A673 (cell line): ENCODE data around the gene PRAC1.

ENCODE experiments used
- EZH2 ChIP-seq: fragments of 200-600 bp; sonication (generic); IDR thresholded peaks from 2 replicates; pipeline ENCODE4 v1.6.1; 2017; ENCODE audit warnings: borderline replicate concordance, low read depth, mild to moderate bottlenecking, mixed read lengths, antibody characterized with exemption, low read length; ENCODE audit not compliant: poor library complexity, severe bottlenecking
- TF ChIP-seq, protein P1 (sequence below): fragments of 300-800, 200-600 bp; sonication (generic); conservative IDR thresholded peaks from 2 replicates; pipeline ENCODE4 v1.5.1; 2017; ENCODE audit warnings: low read depth, mild to moderate bottlenecking, antibody characterized with exemption, low read length, moderate library complexity, mixed read lengths

DNA sequence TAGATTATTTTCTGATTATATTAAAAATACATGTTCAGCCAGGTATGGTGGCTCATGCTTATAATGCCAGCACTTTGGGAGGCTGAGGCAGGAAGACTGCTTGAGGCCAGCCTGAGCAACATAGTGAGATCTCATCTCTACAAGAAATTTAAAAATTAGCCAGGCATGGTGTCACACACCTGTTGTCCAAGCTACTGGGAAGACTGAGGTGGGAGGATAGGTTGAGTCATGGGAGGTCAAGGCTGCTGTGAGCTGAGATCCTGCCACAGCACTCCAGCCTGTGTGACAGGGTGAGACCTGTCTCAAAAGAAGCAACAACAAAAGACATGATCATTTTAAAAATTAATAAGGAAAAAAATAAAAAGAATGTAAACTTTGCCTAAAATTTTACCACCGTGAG lies 40.7 kb downstream of the PRAC1 start:
- TF ChIP-seq, protein P1, sequence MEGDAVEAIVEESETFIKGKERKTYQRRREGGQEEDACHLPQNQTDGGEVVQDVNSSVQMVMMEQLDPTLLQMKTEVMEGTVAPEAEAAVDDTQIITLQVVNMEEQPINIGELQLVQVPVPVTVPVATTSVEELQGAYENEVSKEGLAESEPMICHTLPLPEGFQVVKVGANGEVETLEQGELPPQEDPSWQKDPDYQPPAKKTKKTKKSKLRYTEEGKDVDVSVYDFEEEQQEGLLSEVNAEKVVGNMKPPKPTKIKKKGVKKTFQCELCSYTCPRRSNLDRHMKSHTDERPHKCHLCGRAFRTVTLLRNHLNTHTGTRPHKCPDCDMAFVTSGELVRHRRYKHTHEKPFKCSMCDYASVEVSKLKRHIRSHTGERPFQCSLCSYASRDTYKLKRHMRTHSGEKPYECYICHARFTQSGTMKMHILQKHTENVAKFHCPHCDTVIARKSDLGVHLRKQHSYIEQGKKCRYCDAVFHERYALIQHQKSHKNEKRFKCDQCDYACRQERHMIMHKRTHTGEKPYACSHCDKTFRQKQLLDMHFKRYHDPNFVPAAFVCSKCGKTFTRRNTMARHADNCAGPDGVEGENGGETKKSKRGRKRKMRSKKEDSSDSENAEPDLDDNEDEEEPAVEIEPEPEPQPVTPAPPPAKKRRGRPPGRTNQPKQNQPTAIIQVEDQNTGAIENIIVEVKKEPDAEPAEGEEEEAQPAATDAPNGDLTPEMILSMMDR: no peak
- no peak for TF ChIP-seq EZH2
